Endodermal cell (in vitro differentiated cells): ENCODE measurements around the gene GTSF1L. TPM values are rescaled to one million over a fixed set of nuclear protein-coding genes. Genes with fewer than 3 reads are reported as not detected.

ENCODE experiments used
- DNase-seq: peaks from one replicate; pipeline ENCODE4 v3.0.0-alpha.2; 2017
- H3K27ac ChIP-seq: 2 replicates; pipeline ENCODE4 v1.5.1; 2013; ENCODE audit warnings: mild to moderate bottlenecking, low read depth, low read length, moderate library complexity
- H3K27me3 ChIP-seq: 2 replicates; pipeline ENCODE4 v1.6.1; 2013; ENCODE audit warnings: mild to moderate bottlenecking, low read length, moderate library complexity; ENCODE audit not compliant: insufficient read depth, control insufficient read depth, poor library complexity, severe bottlenecking
- H3K36me3 ChIP-seq: 2 replicates; pipeline ENCODE4 v1.7.0; 2013; ENCODE audit warnings: mild to moderate bottlenecking, low read length, moderate library complexity; ENCODE audit not compliant: control insufficient read depth, insufficient read depth
- H3K4me1 ChIP-seq: one replicate; pipeline ENCODE4 v1.7.0; 2013; ENCODE audit warnings: low read length; ENCODE audit not compliant: control insufficient read depth, insufficient read depth
- H3K4me3 ChIP-seq: 2 replicates; pipeline ENCODE4 v1.5.1; 2013; ENCODE audit warnings: mild to moderate bottlenecking, low read length, moderate library complexity
- H3K9ac ChIP-seq: 2 replicates; pipeline ENCODE4 v1.6.1; 2013; ENCODE audit warnings: mild to moderate bottlenecking, low read length, moderate library complexity; ENCODE audit not compliant: poor library complexity, severe bottlenecking; ENCODE audit errors: extremely low read depth
- H3K9me3 ChIP-seq: 2 replicates; pipeline ENCODE4 v1.6.1; 2013; ENCODE audit warnings: mild to moderate bottlenecking, low read length, moderate library complexity; ENCODE audit not compliant: control insufficient read depth
- H3K27ac Mint-ChIP-seq: 2 replicates; pipeline ENCODE4 v1.8.0; 2020; ENCODE audit warnings: mixed read lengths
- H3K27me3 Mint-ChIP-seq: 2 replicates; pipeline ENCODE4 v1.8.0; 2021; ENCODE audit warnings: mild to moderate bottlenecking, mixed read lengths; ENCODE audit not compliant: insufficient read depth
- H3K36me3 Mint-ChIP-seq: 2 replicates; pipeline ENCODE4 v1.8.0; 2020; ENCODE audit warnings: low read depth, mixed read lengths
- H3K4me1 Mint-ChIP-seq: 2 replicates; pipeline ENCODE4 v1.8.0; 2020; ENCODE audit warnings: mixed read lengths
- H3K4me3 Mint-ChIP-seq: 2 replicates; pipeline ENCODE4 v1.8.0; 2020; ENCODE audit warnings: mild to moderate bottlenecking, moderate library complexity, mixed read lengths
- H3K9me3 Mint-ChIP-seq: 2 replicates; pipeline ENCODE4 v1.8.0; 2020; ENCODE audit warnings: mild to moderate bottlenecking, mixed read lengths
- WGBS, 2 experiments: methylation state at CpG; one replicate each; pipeline versions ENCODE4 v1.1.5 to v1.1.7; 2013; ENCODE audit warnings: missing lambda C conversion rate in 2 of 2, mixed read lengths in 1 of 2; ENCODE audit not compliant: insufficient coverage in 1 of 2, insufficient read length in 1 of 2; 5-methylcytosine and 5-hydroxymethylcytosine counted together
- total RNA-seq, 2 donors: library from RNA; stranded (reverse); fragmentation: NEBNext Ultra II Directional in 1 of 2; extraction: Animal tissue kit (Norgen Biotek cat#: 25700) in 1 of 2; gene quantifications; 2 replicates in 1 of 2; 3 replicates in 1 of 2; pipeline ENCODE4 v1.2.1, GENCODE V29; 2021
- TF ChIP-seq, protein P1 (sequence below): fragments of 200-600 bp; sonication (generic); conservative IDR thresholded peaks from 2 replicates; pipeline ENCODE4 v1.5.0; 2021; ENCODE audit warnings: antibody characterized with exemption, mild to moderate bottlenecking

Gene GTSF1L
- total RNA-seq, 2 donors from 2014 or later: not detected

DNA sequence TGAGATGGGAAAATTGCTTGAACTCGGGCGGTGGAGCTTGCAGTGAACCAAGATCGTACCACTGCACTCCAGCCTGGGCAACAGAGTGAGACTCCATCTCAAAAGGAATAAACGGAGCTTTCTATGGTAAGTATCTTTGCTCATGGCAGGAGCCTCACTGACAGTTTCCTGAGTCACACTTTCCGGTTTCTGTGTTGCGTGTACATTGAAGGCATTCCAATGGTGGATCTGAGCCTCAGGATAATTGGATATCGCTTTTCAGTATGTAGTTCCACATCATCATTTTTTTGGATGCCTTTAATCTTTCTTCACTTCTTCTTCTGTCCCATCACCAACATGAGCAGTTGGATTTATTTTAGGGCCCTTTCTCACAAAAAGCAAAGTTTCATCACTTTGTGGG is 28.6 kb upstream of the GTSF1L start:
- no peaks in the 10 kb centered on the region for H3K9me3 ChIP-seq
- DNase-seq: no peak

GRCh38 chr20:43752561-43753301 is 25.9 kb upstream of the GTSF1L start:
- Histone ChIP-seq H3K36me3 (no peaks in the 10 kb centered on the region), H3K9ac (no peak overlapping the region), H3K9me3 (no peaks in the 10 kb centered on the region), H3K27me3 (no peaks in the 10 kb centered on the region), H3K4me1 (no peaks in the 10 kb centered on the region), H3K4me3 (no peak overlapping the region), H3K27ac (no peak overlapping the region)
- WGBS, 2 experiments: 94 to 95% methylated on average over 10 to 13 of the region's 13 CpGs
- no peak for DNase-seq
- H3K27ac Mint-ChIP-seq: no peak overlapping the region
- peaks cover 2% of the 10 kb centered on the region for H3K9me3 Mint-ChIP-seq
- no peak overlapping the region for H3K4me3 Mint-ChIP-seq
- TF ChIP-seq, protein P1, sequence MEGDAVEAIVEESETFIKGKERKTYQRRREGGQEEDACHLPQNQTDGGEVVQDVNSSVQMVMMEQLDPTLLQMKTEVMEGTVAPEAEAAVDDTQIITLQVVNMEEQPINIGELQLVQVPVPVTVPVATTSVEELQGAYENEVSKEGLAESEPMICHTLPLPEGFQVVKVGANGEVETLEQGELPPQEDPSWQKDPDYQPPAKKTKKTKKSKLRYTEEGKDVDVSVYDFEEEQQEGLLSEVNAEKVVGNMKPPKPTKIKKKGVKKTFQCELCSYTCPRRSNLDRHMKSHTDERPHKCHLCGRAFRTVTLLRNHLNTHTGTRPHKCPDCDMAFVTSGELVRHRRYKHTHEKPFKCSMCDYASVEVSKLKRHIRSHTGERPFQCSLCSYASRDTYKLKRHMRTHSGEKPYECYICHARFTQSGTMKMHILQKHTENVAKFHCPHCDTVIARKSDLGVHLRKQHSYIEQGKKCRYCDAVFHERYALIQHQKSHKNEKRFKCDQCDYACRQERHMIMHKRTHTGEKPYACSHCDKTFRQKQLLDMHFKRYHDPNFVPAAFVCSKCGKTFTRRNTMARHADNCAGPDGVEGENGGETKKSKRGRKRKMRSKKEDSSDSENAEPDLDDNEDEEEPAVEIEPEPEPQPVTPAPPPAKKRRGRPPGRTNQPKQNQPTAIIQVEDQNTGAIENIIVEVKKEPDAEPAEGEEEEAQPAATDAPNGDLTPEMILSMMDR: no peak
- H3K4me1 Mint-ChIP-seq: peaks cover 14% of the 10 kb centered on the region
- peaks cover 3% of the 10 kb centered on the region for H3K27me3 Mint-ChIP-seq
- peaks cover 2% of the 10 kb centered on the region for H3K36me3 Mint-ChIP-seq

More for the DNA sequence above, 28.6 kb upstream of the GTSF1L start:
- no peak overlapping the region for H3K4me3 ChIP-seq
- H3K27ac ChIP-seq: no peak overlapping the region
- H3K27ac Mint-ChIP-seq: no peak overlapping the region
- peaks cover 2% of the 10 kb centered on the region for H3K36me3 Mint-ChIP-seq
- H3K27me3 ChIP-seq: no peaks in the 10 kb centered on the region
- no peak overlapping the region for H3K4me3 Mint-ChIP-seq
- H3K4me1 Mint-ChIP-seq: peaks cover 6% of the 10 kb centered on the region
- H3K27me3 Mint-ChIP-seq: no peaks in the 10 kb centered on the region
- TF ChIP-seq, protein P1: no peak
- no peaks in the 10 kb centered on the region for H3K36me3 ChIP-seq
- peaks cover 2% of the 10 kb centered on the region for H3K9me3 Mint-ChIP-seq
- 93 to 95% methylated on average over 7 of the region's 7 CpGs for WGBS, 2 experiments
- no peak overlapping the region for H3K9ac ChIP-seq
- H3K4me1 ChIP-seq: no peaks in the 10 kb centered on the region

- Histone ChIP-seq H3K4me1 (no peaks in the 10 kb centered on the region), H3K27ac (no peak overlapping the region), H3K27me3 (no peaks in the 10 kb centered on the region), H3K9me3 (no peaks in the 10 kb centered on the region), H3K4me3 (no peak overlapping the region), H3K9ac (no peak overlapping the region), H3K36me3 (no peaks in the 10 kb centered on the region)
- H3K4me3 Mint-ChIP-seq: no peak overlapping the region
- no peak for DNase-seq
- peaks cover 2% of the 10 kb centered on the region for H3K36me3 Mint-ChIP-seq
- H3K27ac Mint-ChIP-seq: no peak overlapping the region
- TF ChIP-seq, protein P1: no peak
- 90% methylated on average over 2 to 4 of the region's 4 CpGs for WGBS, 2 experiments
- H3K9me3 Mint-ChIP-seq: peaks cover 2% of the 10 kb centered on the region
- H3K27me3 Mint-ChIP-seq: peaks cover 3% of the 10 kb centered on the region
- peaks cover 15% of the 10 kb centered on the region for H3K4me1 Mint-ChIP-seq
These were observed 25.2 kb upstream of the GTSF1L start for GRCh38 chr20:43752051-43752360.
